Endothelial cell (in vitro differentiated cells): ENCODE measurements around the gene LRBA. TPM values are rescaled to one million over a fixed set of nuclear protein-coding genes. Genes with fewer than 3 reads are reported as not detected.

Experiments used
- DNase-seq: peaks from one replicate; pipeline ENCODE4 v3.0.0; 2021; ENCODE audit warnings: low spot score
- H3K27ac Mint-ChIP-seq: one replicate; pipeline ENCODE4 v1.8.0; 2021; ENCODE audit warnings: mixed read lengths, inconsistent platforms; ENCODE audit not compliant: unreplicated experiment
- H3K27me3 Mint-ChIP-seq: one replicate; pipeline ENCODE4 v1.8.0; 2021; ENCODE audit warnings: mild to moderate bottlenecking, moderate library complexity, mixed read lengths, inconsistent platforms; ENCODE audit not compliant: unreplicated experiment
- H3K36me3 Mint-ChIP-seq: one replicate; pipeline ENCODE4 v1.8.0; 2021; ENCODE audit warnings: mild to moderate bottlenecking, low read depth, mixed read lengths, inconsistent platforms; ENCODE audit not compliant: unreplicated experiment
- H3K4me1 Mint-ChIP-seq: one replicate; pipeline ENCODE4 v1.8.0; 2021; ENCODE audit warnings: mild to moderate bottlenecking, mixed read lengths, inconsistent platforms; ENCODE audit not compliant: unreplicated experiment
- H3K4me3 Mint-ChIP-seq: one replicate; pipeline ENCODE4 v1.8.0; 2021; ENCODE audit warnings: mild to moderate bottlenecking, mixed read lengths, inconsistent platforms; ENCODE audit not compliant: unreplicated experiment
- H3K9me3 Mint-ChIP-seq: one replicate; pipeline ENCODE4 v1.8.0; 2021; ENCODE audit warnings: mixed read lengths, inconsistent platforms; ENCODE audit not compliant: unreplicated experiment
- total RNA-seq: library from RNA; stranded (reverse); fragmentation: NEBNext Ultra II Directional; extraction: Animal tissue kit (Norgen Biotek cat#: 25700); gene quantifications from one replicate; pipeline ENCODE4 v1.2.1, GENCODE V29; 2021; ENCODE audit not compliant: unreplicated experiment
- TF ChIP-seq, protein P1 (sequence below): fragments of 200-600 bp; sonication (generic); IDR thresholded peaks from one replicate; pipeline ENCODE4 v1.5.0; 2021; ENCODE audit warnings: antibody characterized with exemption; ENCODE audit not compliant: unreplicated experiment

LRBA gene
- total RNA-seq, 1 donor from 2014 or later: 44.3 TPM

DNA sequence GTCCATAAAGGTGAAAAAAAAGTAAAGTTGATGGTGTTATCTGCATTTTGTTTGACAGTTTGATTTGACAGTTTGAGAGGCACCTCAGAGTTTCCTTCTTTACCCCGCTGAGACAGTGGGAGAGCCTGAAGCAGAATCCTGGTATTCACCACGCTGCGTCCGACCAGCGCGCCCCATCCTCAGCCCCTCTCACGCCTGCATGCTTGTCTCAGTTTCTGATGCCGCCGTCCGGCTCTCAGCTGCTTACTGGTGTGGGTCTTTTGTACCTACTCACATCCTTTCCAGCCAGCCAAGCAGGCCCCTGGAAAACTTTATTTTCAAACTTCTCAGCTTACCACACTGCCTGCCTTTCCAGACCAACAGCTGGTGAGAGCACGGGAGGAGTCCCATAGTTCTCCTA lies 761.7 kb downstream of the LRBA start:
- H3K9me3 Mint-ChIP-seq: no peaks in the 10 kb centered on the region
- H3K4me1 Mint-ChIP-seq: peaks cover 6% of the 10 kb centered on the region
- peaks cover 21% of the 10 kb centered on the region for H3K36me3 Mint-ChIP-seq
- TF ChIP-seq, protein P1, sequence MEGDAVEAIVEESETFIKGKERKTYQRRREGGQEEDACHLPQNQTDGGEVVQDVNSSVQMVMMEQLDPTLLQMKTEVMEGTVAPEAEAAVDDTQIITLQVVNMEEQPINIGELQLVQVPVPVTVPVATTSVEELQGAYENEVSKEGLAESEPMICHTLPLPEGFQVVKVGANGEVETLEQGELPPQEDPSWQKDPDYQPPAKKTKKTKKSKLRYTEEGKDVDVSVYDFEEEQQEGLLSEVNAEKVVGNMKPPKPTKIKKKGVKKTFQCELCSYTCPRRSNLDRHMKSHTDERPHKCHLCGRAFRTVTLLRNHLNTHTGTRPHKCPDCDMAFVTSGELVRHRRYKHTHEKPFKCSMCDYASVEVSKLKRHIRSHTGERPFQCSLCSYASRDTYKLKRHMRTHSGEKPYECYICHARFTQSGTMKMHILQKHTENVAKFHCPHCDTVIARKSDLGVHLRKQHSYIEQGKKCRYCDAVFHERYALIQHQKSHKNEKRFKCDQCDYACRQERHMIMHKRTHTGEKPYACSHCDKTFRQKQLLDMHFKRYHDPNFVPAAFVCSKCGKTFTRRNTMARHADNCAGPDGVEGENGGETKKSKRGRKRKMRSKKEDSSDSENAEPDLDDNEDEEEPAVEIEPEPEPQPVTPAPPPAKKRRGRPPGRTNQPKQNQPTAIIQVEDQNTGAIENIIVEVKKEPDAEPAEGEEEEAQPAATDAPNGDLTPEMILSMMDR: no peak
- peaks cover 10% of the 10 kb centered on the region for H3K27me3 Mint-ChIP-seq
- no peak overlapping the region for H3K27ac Mint-ChIP-seq
- H3K4me3 Mint-ChIP-seq: no peak overlapping the region
- DNase-seq: no peak

DNA sequence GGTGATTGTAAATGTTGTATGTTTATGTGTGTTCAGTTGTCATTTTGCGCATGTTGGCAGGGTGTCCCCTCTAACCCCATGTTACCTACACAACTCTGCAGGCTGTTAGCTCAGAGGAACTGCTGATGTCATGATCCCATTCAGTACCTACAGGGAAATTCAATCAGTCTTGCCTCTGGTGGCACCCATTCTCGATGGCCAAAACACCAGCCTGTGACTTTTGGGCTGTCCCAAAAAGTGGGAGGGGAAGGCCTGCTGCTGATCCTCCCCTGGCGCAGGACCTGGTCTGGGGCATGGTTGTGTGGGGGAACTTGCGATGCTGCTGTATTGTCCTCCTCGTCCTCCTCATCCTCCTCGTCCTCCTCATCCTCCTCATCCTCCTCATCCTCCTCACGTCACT lies 762.3 kb downstream of the LRBA start:
- Mint-ChIP-seq H3K9me3 (no peaks in the 10 kb centered on the region), H3K27ac (peak overlapping the region; percentile 8), H3K27me3 (peaks cover 10% of the 10 kb centered on the region), H3K4me1 (peaks cover 6% of the 10 kb centered on the region), H3K4me3 (peak overlapping the region; percentile 5), H3K36me3 (peaks cover 21% of the 10 kb centered on the region)
- TF ChIP-seq, protein P1: no peak
- no peak for DNase-seq

DNA sequence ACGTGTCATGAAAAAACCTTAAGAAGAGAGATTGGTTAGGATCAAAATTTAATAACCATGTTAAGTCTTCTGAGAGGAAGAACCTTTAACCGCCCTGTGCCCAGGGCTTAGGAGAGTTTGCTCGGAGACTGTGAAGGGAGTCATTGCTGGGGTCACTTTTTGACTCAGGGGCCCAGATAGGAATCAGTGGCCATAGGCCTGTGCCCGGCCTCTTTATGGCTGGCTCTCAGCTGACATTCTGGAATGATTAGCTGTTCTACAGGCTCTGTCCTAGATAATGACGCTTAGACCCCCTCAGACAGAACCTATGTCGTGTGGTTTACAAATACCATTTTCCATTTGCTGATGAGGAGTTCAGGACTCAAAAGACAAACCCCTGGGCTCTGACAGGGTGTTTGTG lies 762.8 kb downstream of the LRBA start:
- Mint-ChIP-seq H3K27me3 (peaks cover 8% of the 10 kb centered on the region), H3K9me3 (no peaks in the 10 kb centered on the region), H3K36me3 (peaks cover 21% of the 10 kb centered on the region), H3K4me1 (peaks cover 6% of the 10 kb centered on the region), H3K27ac (no peak overlapping the region), H3K4me3 (no peak overlapping the region)
- TF ChIP-seq, protein P1: no peak
- no peak for DNase-seq

DNA sequence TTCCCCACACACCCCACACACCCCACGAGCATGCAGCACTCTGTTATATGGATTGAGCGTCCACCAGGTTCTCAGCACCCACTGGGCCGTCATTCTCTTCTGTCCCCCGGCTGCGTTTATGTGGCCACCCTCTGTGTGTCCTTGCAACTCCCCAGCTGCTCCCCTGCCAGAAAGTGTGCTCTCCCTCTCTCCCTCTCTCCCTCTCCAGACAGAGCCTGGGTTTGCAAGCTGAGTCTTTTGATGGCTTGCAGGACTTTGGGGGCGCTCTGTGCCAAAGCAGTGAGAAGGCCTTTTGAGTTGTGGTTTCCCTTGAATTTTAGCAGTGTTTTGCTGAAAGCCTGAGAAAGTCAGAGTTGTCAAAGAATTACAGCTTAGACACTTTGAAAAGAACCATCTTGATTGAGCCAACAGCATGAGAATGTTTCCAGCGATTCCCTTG lies 763.3 kb downstream of the LRBA start:
- Mint-ChIP-seq H3K4me3 (no peak overlapping the region), H3K4me1 (peaks cover 6% of the 10 kb centered on the region), H3K27me3 (peaks cover 8% of the 10 kb centered on the region), H3K36me3 (peaks cover 21% of the 10 kb centered on the region), H3K27ac (no peak overlapping the region), H3K9me3 (no peaks in the 10 kb centered on the region)
- TF ChIP-seq, protein P1: no peak
- peak; percentile 19 for DNase-seq

DNA sequence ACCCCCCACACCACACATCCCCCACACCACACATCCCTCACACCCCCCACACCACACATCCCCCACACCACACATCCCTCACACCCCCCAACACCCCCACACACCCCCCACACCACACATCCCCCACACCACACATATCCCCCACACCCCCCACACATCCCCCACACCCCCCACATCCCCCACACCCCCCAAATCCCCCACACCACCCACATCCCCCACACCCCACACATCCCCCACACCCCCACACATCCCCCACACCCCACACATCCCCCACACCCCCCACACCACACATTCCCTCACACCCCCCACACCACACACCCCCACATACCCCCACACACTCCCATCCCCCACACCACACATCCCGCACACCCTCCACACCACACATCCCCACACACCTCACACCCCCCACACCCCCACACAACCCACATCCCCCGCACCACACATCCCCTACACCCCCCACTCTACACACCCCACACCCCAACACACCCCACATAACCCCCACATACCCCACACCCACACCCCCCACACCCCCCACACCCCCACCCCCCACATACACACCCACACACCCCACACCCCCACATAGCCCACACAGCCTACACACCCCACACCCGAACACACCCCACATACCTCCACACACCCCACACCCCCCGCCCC lies 764.0 kb downstream of the LRBA start:
- Mint-ChIP-seq H3K36me3 (peaks cover 18% of the 10 kb centered on the region), H3K27ac (no peak overlapping the region), H3K4me1 (peaks cover 6% of the 10 kb centered on the region)

More for the DNA sequence above, 764.0 kb downstream of the LRBA start:
- Mint-ChIP-seq H3K4me3 (no peak overlapping the region), H3K9me3 (no peaks in the 10 kb centered on the region), H3K27me3 (peaks cover 8% of the 10 kb centered on the region)
- TF ChIP-seq, protein P1: no peak
- no peak for DNase-seq
